ENCODE results near the gene RPL10A. TPM values are rescaled to one million over a fixed set of nuclear protein-coding genes. Genes with fewer than 3 reads are reported as not detected.

The RPL10A gene
- total RNA-seq, 4 donors from 2014 or later, result 323 to 991 (median 649) TPM

DNA sequence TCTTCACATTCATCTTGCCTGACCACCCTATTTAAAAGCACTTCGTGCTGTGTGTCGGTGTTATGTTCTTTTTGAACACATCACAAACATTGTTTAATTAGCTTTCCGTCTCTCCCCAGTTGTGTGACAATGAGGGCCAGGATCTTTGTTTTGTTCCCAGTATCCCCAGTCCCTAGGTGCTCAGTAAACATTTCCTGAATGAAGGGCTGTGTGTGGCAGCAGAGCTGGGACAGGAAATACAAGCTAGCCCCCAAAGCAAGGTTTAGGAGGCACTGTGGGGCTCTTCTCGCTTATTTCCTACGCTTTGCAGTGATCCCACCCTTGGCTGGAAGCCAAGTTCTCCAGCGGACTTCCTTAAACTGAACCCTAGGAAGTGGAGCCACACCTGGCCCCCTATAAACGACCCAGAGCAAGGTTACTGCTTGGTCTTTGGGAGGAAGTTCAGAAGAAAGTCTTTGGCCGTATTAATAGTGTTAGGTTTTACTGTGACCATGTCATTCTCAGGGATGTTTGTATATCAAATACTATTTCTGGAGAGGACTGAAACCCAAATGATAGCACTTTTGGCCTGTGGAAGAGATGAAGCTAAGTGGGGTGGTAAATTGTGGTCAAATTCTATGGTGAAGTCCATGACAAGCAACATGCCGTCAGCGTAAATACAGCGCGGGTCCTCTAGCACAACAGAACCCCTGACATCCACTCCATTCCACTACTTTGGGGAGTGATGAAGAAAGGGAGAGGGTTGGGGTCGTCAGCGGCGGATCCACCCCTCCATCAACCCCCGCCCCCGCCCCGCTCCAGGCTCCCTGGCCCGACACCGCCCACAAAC lies 16.6 kb upstream of the RPL10A start:
- Histone ChIP-seq H3K4me1 (peaks cover 9 to 21% (median 16%) of the 10 kb centered on the region in 4 donors), H3K27ac (peak overlapping the region; percentile 69 to 88 (median 84)), H3K27me3 (no peaks in the 10 kb centered on the region), H3K4me3 (peak overlapping the region in 2 of 4 donors; percentile 66 to 69), H3K36me3 (no peaks in the 10 kb centered on the region), H3K9me3 (no peaks in the 10 kb centered on the region)
- WGBS, 2 donors (ENCODE audit: low coverage in 1 of 2), result 7 to 12% methylated on average over 3 to 17 of the region's 20 CpGs
- peak; percentile 30 for DNase-seq
- TF ChIP-seq POLR2A (IDR thresholded peaks at IDR 0.05), result no peak
- TF ChIP-seq, protein P1, sequence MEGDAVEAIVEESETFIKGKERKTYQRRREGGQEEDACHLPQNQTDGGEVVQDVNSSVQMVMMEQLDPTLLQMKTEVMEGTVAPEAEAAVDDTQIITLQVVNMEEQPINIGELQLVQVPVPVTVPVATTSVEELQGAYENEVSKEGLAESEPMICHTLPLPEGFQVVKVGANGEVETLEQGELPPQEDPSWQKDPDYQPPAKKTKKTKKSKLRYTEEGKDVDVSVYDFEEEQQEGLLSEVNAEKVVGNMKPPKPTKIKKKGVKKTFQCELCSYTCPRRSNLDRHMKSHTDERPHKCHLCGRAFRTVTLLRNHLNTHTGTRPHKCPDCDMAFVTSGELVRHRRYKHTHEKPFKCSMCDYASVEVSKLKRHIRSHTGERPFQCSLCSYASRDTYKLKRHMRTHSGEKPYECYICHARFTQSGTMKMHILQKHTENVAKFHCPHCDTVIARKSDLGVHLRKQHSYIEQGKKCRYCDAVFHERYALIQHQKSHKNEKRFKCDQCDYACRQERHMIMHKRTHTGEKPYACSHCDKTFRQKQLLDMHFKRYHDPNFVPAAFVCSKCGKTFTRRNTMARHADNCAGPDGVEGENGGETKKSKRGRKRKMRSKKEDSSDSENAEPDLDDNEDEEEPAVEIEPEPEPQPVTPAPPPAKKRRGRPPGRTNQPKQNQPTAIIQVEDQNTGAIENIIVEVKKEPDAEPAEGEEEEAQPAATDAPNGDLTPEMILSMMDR (IDR thresholded peaks at IDR 0.05), result no peak
- TF ChIP-seq EP300 (IDR thresholded peaks at IDR 0.05; ENCODE audit: low read depth), result no peak
- TF ChIP-seq POLR2AphosphoS5 (IDR thresholded peaks at IDR 0.05), result no peak
- intact Hi-C loops (cut with DNase I; ENCODE audit: low total_unique reads), result loop anchor here (5.0 to 10.0 kb wide), 2 partner anchors 109 to 1027 kb away; partner anchors contain the start of genes PPARD and RPS10
- in situ Hi-C loops (cut with MboI; ENCODE audit: low pct_ligation_motif_present in 1 of 4, low pct_unique_long_range_greater_than_20kb in 1 of 4, low sequenced_read_pairs in 3 of 4), result loop anchor here in 1 of 4 donors (5.0 kb wide), 1 partner anchor 109 kb away; the partner anchor contains the start of gene PPARD

- WGBS, 2 donors (ENCODE audit: low coverage in 1 of 2), result 0 to 1% methylated on average over 15 to 56 of the region's 87 CpGs
- Histone ChIP-seq H3K4me3 (peak within 1 kb of the TSS; percentile 47 to 69 (median 65)), H3K27me3 (no peaks in the 10 kb centered on the region), H3K9me3 (no peaks in the 10 kb centered on the region), H3K4me1 (peaks cover 9 to 21% (median 16%) of the 10 kb centered on the region in 4 donors), H3K27ac (peak within 1 kb of the TSS; percentile 69 to 88 (median 84)), H3K36me3 (no peaks in the 10 kb centered on the region)
- peak; percentile 29 for TF ChIP-seq POLR2A (IDR thresholded peaks at IDR 0.05)
- TF ChIP-seq, protein P1 (IDR thresholded peaks at IDR 0.05), result no peak
- TF ChIP-seq POLR2AphosphoS5 (IDR thresholded peaks at IDR 0.05), result peak; percentile 34 to 71 (median 69)
- TF ChIP-seq EP300 (IDR thresholded peaks at IDR 0.05; ENCODE audit: low read depth), result no peak
- intact Hi-C loops (cut with DNase I; ENCODE audit: low total_unique reads), result loop anchor here (5.0 to 10.0 kb wide), 2 partner anchors 110 to 1028 kb away; partner anchors contain the start of genes PPARD and RPS10
- DNase-seq, result peak; percentile 98
- in situ Hi-C loops (cut with MboI; ENCODE audit: low pct_ligation_motif_present in 1 of 4, low pct_unique_long_range_greater_than_20kb in 1 of 4, low sequenced_read_pairs in 3 of 4), result loop anchor here in 1 of 4 donors (5.0 kb wide), 1 partner anchor 110 kb away; the partner anchor contains the start of gene PPARD
These were observed 15.8 kb upstream of the RPL10A start, which contains the start of gene FANCE for GRCh38 chr6:35452183-35453090. Gene FANCE, plus strand, starts transcription at chr6:35452338. Its CDS starts 208 bp downstream, at chr6:35452546.

DNA sequence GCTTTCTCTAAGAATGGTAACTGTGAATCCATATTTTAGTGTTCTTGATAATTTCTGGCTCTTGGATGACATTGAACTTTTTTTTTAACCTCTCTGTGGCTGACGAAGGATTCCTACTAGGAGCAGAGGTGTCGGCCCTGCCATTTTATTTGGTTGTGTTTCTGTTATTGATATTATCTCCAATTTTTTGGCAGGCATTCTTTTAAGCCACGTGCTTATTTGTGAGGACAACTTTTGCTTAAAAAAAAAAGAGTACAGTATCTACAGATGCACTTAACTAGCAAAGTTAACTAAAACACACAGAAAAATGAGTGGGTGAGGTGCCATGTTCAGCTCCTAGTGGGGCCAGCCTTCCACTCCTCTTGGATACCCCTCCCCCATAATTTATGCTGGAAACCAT lies 15.0 kb upstream of the RPL10A start:
- peaks cover 9 to 21% (median 16%) of the 10 kb centered on the region in 4 donors for H3K4me1 ChIP-seq
- no peak for DNase-seq
- H3K27ac ChIP-seq, result no peak overlapping the region
- H3K4me3 ChIP-seq, result peak overlapping the region in 2 of 4 donors; percentile 66 to 69
- intact Hi-C loops (cut with DNase I; ENCODE audit: low total_unique reads), result loop anchor here (5.0 to 10.0 kb wide), 2 partner anchors 111 to 1028 kb away; partner anchors contain the start of genes PPARD and RPS10
- no peaks in the 10 kb centered on the region for H3K27me3 ChIP-seq
- in situ Hi-C loops (cut with MboI; ENCODE audit: low pct_ligation_motif_present in 1 of 4, low pct_unique_long_range_greater_than_20kb in 1 of 4, low sequenced_read_pairs in 3 of 4), result loop anchor here in 1 of 4 donors (5.0 kb wide), 1 partner anchor 111 kb away; the partner anchor contains the start of gene PPARD
- TF ChIP-seq, protein P1 (IDR thresholded peaks at IDR 0.05), result no peak
- TF ChIP-seq POLR2AphosphoS5 (IDR thresholded peaks at IDR 0.05) (no peak), POLR2A (IDR thresholded peaks at IDR 0.05) (no peak), EP300 (IDR thresholded peaks at IDR 0.05; ENCODE audit: low read depth) (no peak)
- H3K36me3 ChIP-seq, result no peaks in the 10 kb centered on the region
- H3K9me3 ChIP-seq, result no peaks in the 10 kb centered on the region
- WGBS, 2 donors (ENCODE audit: low coverage in 1 of 2), result 13 to 33% methylated on average over 3 of the region's 3 CpGs

Measured in transverse colon (tissue), 4 donors.